Mesendoderm (in vitro differentiated cells): Measurements from ENCODE around the gene ARHGEF19.
"Not testable (repeated sequence)": the region's sequence is repeated elsewhere in the genome, so short reads cannot be mapped to it uniquely, and the experiment has no call there.

Experiments used
- DNase-seq: peaks from one replicate; pipeline ENCODE4 v3.0.0; 2013
- H2AK5ac ChIP-seq: 2 replicates; pipeline ENCODE4 v1.6.1; 2013; ENCODE audit warnings: low read length, inconsistent platforms
- H2BK120ac ChIP-seq: 2 replicates; pipeline ENCODE4 v1.6.1; 2013; ENCODE audit warnings: low read depth, mild to moderate bottlenecking, low read length, moderate library complexity, mixed read lengths
- H2BK15ac ChIP-seq: replicated peaks from 2 replicates; pipeline ENCODE4 v1.6.1; 2013; ENCODE audit warnings: low read depth, mild to moderate bottlenecking, moderate library complexity
- H2BK5ac ChIP-seq: 2 replicates; pipeline ENCODE4 v1.6.1; 2013; ENCODE audit warnings: low read length, inconsistent platforms
- H3K18ac ChIP-seq: 2 replicates; pipeline ENCODE4 v1.6.1; 2013; ENCODE audit warnings: mild to moderate bottlenecking, low read length, mixed read lengths
- H3K23ac ChIP-seq: one replicate; pipeline ENCODE4 v1.6.1; 2013; ENCODE audit warnings: low read length
- H3K27ac ChIP-seq: 2 replicates; pipeline ENCODE4 v1.5.1; 2013; ENCODE audit warnings: low read depth, mild to moderate bottlenecking, inconsistent platforms, low read length, moderate library complexity
- H3K27me3 ChIP-seq: 2 replicates; pipeline ENCODE4 v1.6.1; 2013; ENCODE audit warnings: low read length, control low read depth, mild to moderate bottlenecking, inconsistent platforms; ENCODE audit not compliant: insufficient read depth, poor library complexity
- H3K36me3 ChIP-seq: 2 replicates; pipeline ENCODE4 v1.6.1; 2013; ENCODE audit warnings: low read length, inconsistent platforms; ENCODE audit not compliant: control insufficient read depth, insufficient read depth
- H3K4ac ChIP-seq: one replicate; pipeline ENCODE4 v1.6.1; 2013; ENCODE audit warnings: low read depth, mild to moderate bottlenecking, low read length, moderate library complexity
- H3K4me1 ChIP-seq: 2 replicates; pipeline ENCODE4 v1.6.1; 2013; ENCODE audit warnings: low read depth, low read length, inconsistent platforms; ENCODE audit not compliant: control insufficient read depth
- H3K4me2 ChIP-seq: 2 replicates; pipeline ENCODE4 v1.6.1; 2013; ENCODE audit warnings: low read length
- H3K4me3 ChIP-seq: 2 replicates; pipeline ENCODE4 v1.5.1; 2013; ENCODE audit warnings: mild to moderate bottlenecking, low read length
- H3K56ac ChIP-seq: one replicate; pipeline ENCODE4 v1.6.1; 2013; ENCODE audit warnings: low read length
- H3K79me1 ChIP-seq: 2 replicates; pipeline ENCODE4 v1.6.1; 2013; ENCODE audit warnings: low read length, inconsistent platforms
- H3K79me2 ChIP-seq: 2 replicates; pipeline ENCODE4 v1.6.1; 2013; ENCODE audit warnings: mild to moderate bottlenecking, low read length; ENCODE audit not compliant: control insufficient read depth, insufficient read depth
- H3K9ac ChIP-seq: 2 replicates; pipeline ENCODE4 v1.6.1; 2013; ENCODE audit warnings: low read length, inconsistent platforms
- H4K5ac ChIP-seq: one replicate; pipeline ENCODE4 v1.6.1; 2013; ENCODE audit warnings: low read length
- H4K8ac ChIP-seq: one replicate; pipeline ENCODE4 v1.6.1; 2013; ENCODE audit warnings: low read depth, mild to moderate bottlenecking, control low read depth, low read length, moderate library complexity
- WGBS: extraction: QIAGEN DNeasy Blood & Tissue Kit; methylation state at CpG from one replicate; pipeline ENCODE4 v1.1.7; 2013; ENCODE audit warnings: low lambda C conversion rate, missing lambda C conversion rate; ENCODE audit not compliant: insufficient coverage; ENCODE audit errors: extremely low coverage; 5-methylcytosine and 5-hydroxymethylcytosine counted together

ARHGEF19 gene

DNA sequence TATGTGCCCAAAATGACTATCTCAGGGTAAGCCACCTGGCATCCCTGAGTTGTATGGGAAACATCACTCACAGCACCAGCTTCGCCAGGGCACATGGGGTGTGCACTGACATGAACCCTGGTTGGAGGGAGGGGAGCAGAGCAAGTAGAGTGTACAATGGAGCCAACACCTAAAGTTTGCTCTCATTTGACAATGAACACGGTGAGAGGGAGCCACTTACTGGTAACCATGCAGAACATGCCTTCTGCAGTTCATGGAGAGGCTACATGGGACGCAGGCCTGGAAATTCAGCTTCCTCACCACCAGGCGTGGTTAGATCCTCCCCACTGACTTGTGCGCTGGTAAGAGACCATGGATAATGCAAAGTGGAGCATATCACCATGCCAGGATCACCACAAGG, 34.5 kb upstream of the ARHGEF19 start:
- H4K5ac ChIP-seq: no peak overlapping the region
- no peak overlapping the region for H3K9ac ChIP-seq
- no peak overlapping the region for H3K4me2 ChIP-seq
- H3K27ac ChIP-seq: no peak overlapping the region
- DNase-seq: no peak
- no peak overlapping the region for H3K4me3 ChIP-seq
- H3K56ac ChIP-seq: no peak overlapping the region
- no peak overlapping the region for H2BK5ac ChIP-seq
- no peak overlapping the region for H3K23ac ChIP-seq
- H3K4ac ChIP-seq: no peak overlapping the region
- WGBS: no CpG with 5 or more reads among the region's 5 CpGs
- no peaks in the 10 kb centered on the region for H3K27me3 ChIP-seq
- H4K8ac ChIP-seq: no peak overlapping the region
- H3K18ac ChIP-seq: no peak overlapping the region
- H2BK120ac ChIP-seq: no peak overlapping the region
- H3K79me1 ChIP-seq: no peaks in the 10 kb centered on the region
- no peaks in the 10 kb centered on the region for H3K79me2 ChIP-seq
- no peak overlapping the region for H2BK15ac ChIP-seq
- no peaks in the 10 kb centered on the region for H3K4me1 ChIP-seq
- H3K36me3 ChIP-seq: peaks cover 1% of the 10 kb centered on the region
- no peak overlapping the region for H2AK5ac ChIP-seq

- not testable (repeated sequence) for H2BK5ac ChIP-seq, H4K5ac ChIP-seq, H4K8ac ChIP-seq, H3K18ac ChIP-seq, H3K4ac ChIP-seq, H3K4me2 ChIP-seq, H3K56ac ChIP-seq, H3K79me1 ChIP-seq, H3K27ac ChIP-seq, H3K4me3 ChIP-seq, H2AK5ac ChIP-seq, H3K36me3 ChIP-seq, H2BK120ac ChIP-seq, H3K9ac ChIP-seq, H3K27me3 ChIP-seq, DNase-seq, H3K79me2 ChIP-seq, H3K23ac ChIP-seq, H2BK15ac ChIP-seq, H3K4me1 ChIP-seq
- no CpG with 5 or more reads among the region's 1 CpG for WGBS
Observed at GRCh38 chr1:16246239-16246638, 33.8 kb upstream of the ARHGEF19 start.

DNA sequence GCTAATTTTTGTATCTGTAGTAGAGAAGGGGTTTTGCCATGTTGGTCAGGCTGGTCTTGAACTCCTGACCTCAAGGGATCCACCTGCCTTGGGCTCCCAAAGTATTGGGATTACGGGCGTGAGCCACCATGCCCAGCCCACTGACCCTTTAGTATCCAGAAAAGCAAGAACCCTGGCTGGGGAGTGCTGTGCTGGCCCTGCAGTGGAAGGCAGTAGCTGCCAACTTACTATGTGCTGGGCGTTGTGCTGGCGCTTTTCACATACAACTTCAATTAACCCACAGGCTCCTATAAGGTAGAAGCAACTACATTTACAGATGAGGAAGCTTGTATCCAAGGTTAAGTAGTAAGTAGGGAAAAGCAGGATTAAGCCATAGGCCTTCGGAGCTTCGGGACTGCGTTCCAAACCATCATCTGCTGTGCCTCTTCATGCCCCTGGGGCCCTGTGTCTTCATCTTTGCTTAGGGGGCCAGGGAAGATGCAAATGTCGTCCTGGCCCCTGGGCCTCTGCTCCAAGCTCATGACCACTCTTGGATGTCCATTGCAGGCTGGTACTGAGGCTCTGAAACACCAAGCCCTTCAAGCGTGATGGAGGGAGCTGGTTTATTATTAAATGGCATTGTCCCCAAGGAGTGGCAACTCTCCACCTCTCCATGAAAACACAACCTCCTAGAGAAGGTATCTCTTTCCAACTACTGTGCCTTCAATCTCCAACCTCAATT, 33.2 kb upstream of the ARHGEF19 start:
- no peak for DNase-seq
- H2AK5ac ChIP-seq: no peak overlapping the region
- H3K9ac ChIP-seq: no peak overlapping the region
- H3K4me3 ChIP-seq: no peak overlapping the region
- H3K4me2 ChIP-seq: no peak overlapping the region
- no peak overlapping the region for H2BK120ac ChIP-seq
- no peaks in the 10 kb centered on the region for H3K79me2 ChIP-seq
- H4K5ac ChIP-seq: no peak overlapping the region
- H2BK5ac ChIP-seq: no peak overlapping the region
- H4K8ac ChIP-seq: no peak overlapping the region
- no CpG with 5 or more reads among the region's 9 CpGs for WGBS
- no peak overlapping the region for H2BK15ac ChIP-seq
- no peak overlapping the region for H3K27ac ChIP-seq
- no peak overlapping the region for H3K56ac ChIP-seq
- no peaks in the 10 kb centered on the region for H3K4me1 ChIP-seq
- H3K4ac ChIP-seq: no peak overlapping the region
- no peaks in the 10 kb centered on the region for H3K36me3 ChIP-seq
- no peaks in the 10 kb centered on the region for H3K79me1 ChIP-seq
- no peak overlapping the region for H3K23ac ChIP-seq
- no peak overlapping the region for H3K18ac ChIP-seq
- H3K27me3 ChIP-seq: no peaks in the 10 kb centered on the region

DNA sequence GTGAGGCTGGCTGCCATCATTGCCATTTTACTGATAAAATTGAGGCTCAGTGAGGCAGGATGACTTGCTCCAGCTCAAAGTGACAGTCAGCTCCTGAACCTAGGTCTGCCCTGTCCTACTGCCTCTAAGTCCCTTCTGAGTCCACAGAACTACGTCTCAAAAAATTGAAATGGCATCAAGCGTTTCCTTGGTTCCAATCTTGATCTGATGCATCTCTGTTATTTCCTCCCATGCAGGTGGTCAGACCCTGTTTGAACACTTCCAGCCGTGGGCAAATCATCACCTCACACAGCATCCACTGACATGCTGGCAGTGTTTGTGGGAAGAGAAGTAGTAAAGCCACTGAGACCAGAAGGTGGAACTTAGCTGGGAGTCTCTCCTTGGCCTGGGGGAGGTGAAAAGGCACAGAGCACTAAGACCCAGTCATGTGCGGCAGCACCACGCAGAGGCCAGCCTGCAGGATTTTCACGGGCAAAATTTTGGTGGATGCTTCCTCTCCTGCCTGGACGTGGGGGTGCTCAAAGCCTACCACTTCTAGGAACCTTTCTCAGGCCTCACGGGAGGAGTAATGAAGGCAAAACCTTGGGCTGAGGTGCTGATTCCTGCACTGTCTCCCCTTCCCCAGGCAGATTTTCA, 32.3 kb upstream of the ARHGEF19 start:
- Histone ChIP-seq H3K56ac (no peak overlapping the region), H3K4me3 (no peak overlapping the region), H3K18ac (no peak overlapping the region), H2BK15ac (no peak overlapping the region), H3K27me3 (no peaks in the 10 kb centered on the region), H2BK120ac (no peak overlapping the region), H4K8ac (no peak overlapping the region), H2AK5ac (no peak overlapping the region), H3K79me2 (no peaks in the 10 kb centered on the region), H3K27ac (no peak overlapping the region), H3K4me1 (no peaks in the 10 kb centered on the region), H3K9ac (no peak overlapping the region), H2BK5ac (no peak overlapping the region), H4K5ac (no peak overlapping the region), H3K36me3 (no peaks in the 10 kb centered on the region), H3K4ac (no peak overlapping the region), H3K79me1 (no peaks in the 10 kb centered on the region), H3K4me2 (no peak overlapping the region), H3K23ac (no peak overlapping the region)
- no CpG with 5 or more reads among the region's 8 CpGs for WGBS
- no peak for DNase-seq

- WGBS: no CpG with 5 or more reads among the region's 8 CpGs
- H3K18ac ChIP-seq: no peak overlapping the region
- no peaks in the 10 kb centered on the region for H3K79me2 ChIP-seq
- H2BK120ac ChIP-seq: no peak overlapping the region
- no peak overlapping the region for H3K23ac ChIP-seq
- peak; percentile 90 for DNase-seq
- H3K4me3 ChIP-seq: no peak overlapping the region
- H3K4me1 ChIP-seq: no peaks in the 10 kb centered on the region
- peak overlapping the region; percentile 65 for H3K56ac ChIP-seq
- no peak overlapping the region for H3K4me2 ChIP-seq
- peak overlapping the region; percentile 50 for H3K9ac ChIP-seq
- H3K79me1 ChIP-seq: no peaks in the 10 kb centered on the region
- no peak overlapping the region for H4K5ac ChIP-seq
- H2AK5ac ChIP-seq: no peak overlapping the region
- H2BK15ac ChIP-seq: no peak overlapping the region
- H4K8ac ChIP-seq: no peak overlapping the region
- H3K27ac ChIP-seq: no peak overlapping the region
- no peaks in the 10 kb centered on the region for H3K36me3 ChIP-seq
- H3K4ac ChIP-seq: no peak overlapping the region
- no peak overlapping the region for H2BK5ac ChIP-seq
- H3K27me3 ChIP-seq: no peaks in the 10 kb centered on the region
Observed at GRCh38 chr1:16243936-16244649, 31.6 kb upstream of the ARHGEF19 start.
